ENCODE measurements around the gene PADI2. TPM values are rescaled to one million over a fixed set of nuclear protein-coding genes. Genes with fewer than 3 reads are reported as not detected.

PADI2 gene
- total RNA-seq, 1 donor: 0.81 TPM

DNA sequence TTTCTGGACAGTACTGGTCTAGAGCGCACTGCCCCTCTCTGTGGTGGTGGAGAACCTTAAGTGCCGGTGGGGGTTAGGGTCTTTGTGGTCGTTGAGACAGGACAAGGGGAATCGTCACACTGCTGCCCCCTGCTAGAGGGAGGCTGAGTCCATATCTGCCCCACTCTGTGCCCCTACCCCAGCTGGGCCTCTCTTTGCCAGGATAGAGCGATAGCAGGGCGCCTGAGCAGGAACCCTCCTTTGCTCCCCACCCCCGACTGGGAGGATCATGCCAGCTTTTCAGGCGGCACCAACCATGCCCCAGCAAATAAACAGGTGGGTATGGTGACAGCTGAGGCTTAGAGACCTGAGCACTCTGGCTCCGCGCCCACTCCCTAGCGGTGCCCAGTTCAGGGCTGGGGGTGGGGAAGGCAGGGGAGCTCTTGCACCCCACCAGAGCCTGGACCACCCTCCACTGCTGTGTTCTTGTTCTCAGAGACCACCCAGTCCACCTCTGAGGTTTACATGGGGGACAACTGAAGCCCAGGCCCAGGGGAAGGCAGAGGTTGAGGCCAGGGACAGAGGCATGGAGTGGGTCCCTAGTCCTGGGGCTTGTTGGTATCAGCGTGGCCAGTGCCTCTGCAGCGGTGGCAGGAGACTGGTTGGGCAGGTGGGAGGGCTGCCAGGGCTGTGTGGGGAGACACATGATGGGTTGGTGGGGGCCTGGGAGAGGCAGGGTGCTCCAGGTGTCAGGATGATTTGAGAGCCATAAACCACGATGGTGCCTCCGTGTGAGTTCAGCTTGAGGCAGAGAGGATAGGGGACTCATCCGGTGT lies 1.6 kb downstream of the PADI2 start:
- DNase-seq (ENCODE audit: low read depth in 2 of 3, low spot score in 2 of 3): no peak

- DNase-seq (ENCODE audit: low read depth in 2 of 3, low spot score in 2 of 3): no peak
Observed at GRCh38 chr1:17116643-17117042, 2.6 kb downstream of the PADI2 start.

- DNase-seq (ENCODE audit: low read depth in 2 of 3, low spot score in 2 of 3): no peak
Observed at GRCh38 chr1:17113963-17114362, 5.3 kb downstream of the PADI2 start.

DNA sequence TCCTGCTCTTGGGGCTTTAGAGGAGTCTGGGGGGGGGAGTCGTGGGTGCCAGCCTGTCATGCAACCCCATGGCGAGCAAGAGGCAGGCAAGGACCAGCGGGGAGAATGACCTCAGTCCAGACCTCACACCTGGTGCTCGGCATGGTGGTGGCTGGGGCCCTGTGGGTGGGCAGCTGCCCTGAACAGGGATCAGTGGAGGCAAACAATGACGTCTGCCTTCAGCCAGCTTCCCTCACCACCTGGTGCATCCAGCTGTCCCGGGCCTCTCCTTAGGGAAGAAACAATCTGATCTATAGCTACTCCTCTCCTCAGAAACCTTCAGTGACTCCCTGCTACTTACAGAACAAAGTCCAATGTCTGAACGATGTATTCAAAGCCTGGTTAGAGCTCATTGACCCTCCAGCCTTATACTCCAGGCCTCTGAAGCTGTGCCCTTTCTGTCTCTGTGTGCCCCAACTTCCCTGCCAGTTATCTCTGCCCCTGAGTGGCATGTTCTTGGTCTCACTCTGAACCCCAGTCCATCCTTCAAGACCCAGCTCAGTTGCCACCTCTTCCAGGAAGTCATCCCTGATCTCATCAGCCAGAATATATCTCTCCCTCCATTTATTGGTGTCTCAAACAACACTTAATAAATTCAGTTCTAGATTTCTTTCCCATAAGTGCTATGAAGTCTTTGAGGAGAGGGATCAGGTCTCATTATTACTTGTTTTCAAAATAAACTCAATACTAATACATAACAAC lies 6.6 kb downstream of the PADI2 start:
- DNase-seq (ENCODE audit: low read depth in 2 of 3, low spot score in 2 of 3): no peak

- DNase-seq (ENCODE audit: low read depth in 2 of 3, low spot score in 2 of 3): no peak
Observed at GRCh38 chr1:17112076-17112475, 7.2 kb downstream of the PADI2 start.

- no peak for DNase-seq (ENCODE audit: low read depth in 2 of 3, low spot score in 2 of 3)
Observed at GRCh38 chr1:17110555-17110926, 8.7 kb downstream of the PADI2 start.

DNA sequence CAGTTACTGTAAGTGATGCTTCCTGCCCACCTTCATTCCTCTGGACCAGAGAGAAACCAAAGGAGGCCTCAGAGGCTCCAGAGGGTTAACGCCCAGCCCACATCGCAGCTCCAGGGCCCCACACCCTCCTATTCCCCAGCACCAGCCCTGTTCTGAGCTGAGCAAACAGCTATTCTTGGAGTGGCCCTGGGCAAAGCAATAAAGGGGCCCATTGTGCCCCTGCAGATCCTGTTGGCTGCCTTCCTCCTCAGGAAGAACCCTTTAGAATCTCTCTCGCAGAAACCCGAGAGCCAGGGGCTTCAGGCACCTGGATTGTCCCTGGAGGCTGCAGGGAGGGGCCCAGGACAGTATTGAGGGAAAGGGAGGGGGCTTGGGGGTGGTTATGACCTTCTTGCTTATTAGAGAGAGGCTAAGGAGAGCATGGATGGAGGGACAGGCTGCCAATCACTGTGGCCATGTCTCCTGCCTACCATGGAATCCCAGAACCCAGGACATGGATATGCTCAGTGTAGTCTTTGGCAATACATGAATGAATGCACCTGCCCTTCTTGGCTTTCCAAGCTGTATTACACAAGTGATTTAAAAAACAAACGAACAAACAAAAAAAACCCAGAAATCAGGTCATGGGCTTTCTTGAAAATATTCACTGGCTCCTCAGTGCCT lies 9.2 kb downstream of the PADI2 start:
- DNase-seq (ENCODE audit: low read depth in 2 of 3, low spot score in 2 of 3): no peak

GRCh38 chr1:17108786-17109185 lies 10.5 kb downstream of the PADI2 start:
- no peak for DNase-seq (ENCODE audit: low read depth in 2 of 3, low spot score in 2 of 3)

GRCh38 chr1:17108360-17108759 lies 10.9 kb downstream of the PADI2 start:
- DNase-seq (ENCODE audit: low read depth in 2 of 3, low spot score in 2 of 3): no peak

DNA sequence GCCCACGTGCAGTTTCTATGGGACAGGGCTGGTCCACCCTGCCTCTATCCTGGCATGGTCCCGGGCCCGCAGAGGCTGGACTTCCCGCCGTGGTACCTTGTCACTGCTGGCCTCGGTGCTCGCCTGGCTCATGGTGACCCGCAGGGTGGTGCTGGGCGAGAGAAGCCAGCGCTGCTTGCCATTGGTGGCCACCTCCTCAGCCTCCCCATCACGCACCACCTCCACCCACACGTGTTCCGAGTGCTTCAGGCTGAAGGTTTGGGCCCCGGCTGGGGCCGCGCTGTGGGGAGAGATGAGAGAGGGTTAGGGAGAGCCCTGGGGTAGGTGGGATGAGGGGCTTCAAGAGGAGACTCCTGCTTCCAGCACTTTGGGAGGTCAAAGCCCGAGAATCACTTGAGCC lies 14.5 kb downstream of the PADI2 start:
- DNase-seq (ENCODE audit: low read depth in 2 of 3, low spot score in 2 of 3): no peak

GRCh38 chr1:17102232-17102631 lies 17.0 kb downstream of the PADI2 start:
- no peak for DNase-seq (ENCODE audit: low read depth in 2 of 3, low spot score in 2 of 3)

GRCh38 chr1:17101261-17101660 lies 18.0 kb downstream of the PADI2 start:
- DNase-seq (ENCODE audit: low read depth in 2 of 3, low spot score in 2 of 3): no peak

- DNase-seq (ENCODE audit: low read depth in 2 of 3, low spot score in 2 of 3): no peak
Observed at GRCh38 chr1:17099616-17100340, 19.5 kb downstream of the PADI2 start.

- DNase-seq (ENCODE audit: low read depth in 2 of 3, low spot score in 2 of 3): no peak
Observed at GRCh38 chr1:17098446-17099317, 20.6 kb downstream of the PADI2 start.

DNA sequence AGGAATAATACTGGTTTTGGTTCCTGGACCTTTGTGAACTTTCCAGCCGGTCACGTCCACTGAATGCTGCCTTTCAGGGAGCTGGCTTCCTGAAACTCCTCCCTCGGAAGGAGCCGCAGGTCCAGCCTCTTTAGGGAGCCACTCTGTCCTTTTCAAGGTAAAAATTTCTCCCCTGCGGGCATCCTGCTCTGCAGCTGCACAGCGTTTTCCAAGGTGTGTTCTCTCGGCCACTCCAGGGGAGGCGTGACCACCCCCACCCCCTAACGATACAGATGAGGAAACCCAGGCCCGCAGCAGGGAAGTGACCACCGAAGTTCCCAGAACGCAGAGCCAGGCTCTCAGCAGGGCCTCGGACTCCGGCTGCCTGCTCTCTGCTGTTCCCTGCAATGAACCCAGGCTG lies 21.5 kb downstream of the PADI2 start:
- no peak for DNase-seq (ENCODE audit: low read depth in 2 of 3, low spot score in 2 of 3)

DNA sequence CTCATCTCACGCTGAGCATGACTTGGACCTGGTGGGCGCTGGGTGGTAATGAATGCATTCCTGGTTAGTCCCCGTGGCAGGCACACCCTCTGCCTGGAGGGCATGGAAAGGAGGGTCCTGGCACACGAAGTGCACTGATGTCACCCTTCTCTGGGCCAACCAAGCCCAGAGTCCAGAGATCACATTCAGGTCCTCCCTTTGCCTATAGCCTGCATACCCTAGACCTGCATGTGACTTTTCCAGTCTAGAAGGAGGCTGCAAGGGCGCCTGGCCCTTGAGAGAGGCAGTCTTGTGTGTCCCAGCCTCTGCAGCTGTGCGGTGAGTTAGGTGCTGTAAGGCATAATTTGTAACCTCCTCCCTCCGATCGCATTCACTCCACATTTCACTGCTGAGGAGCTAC lies 22.1 kb downstream of the PADI2 start:
- no peak for DNase-seq (ENCODE audit: low read depth in 2 of 3, low spot score in 2 of 3)

DNA sequence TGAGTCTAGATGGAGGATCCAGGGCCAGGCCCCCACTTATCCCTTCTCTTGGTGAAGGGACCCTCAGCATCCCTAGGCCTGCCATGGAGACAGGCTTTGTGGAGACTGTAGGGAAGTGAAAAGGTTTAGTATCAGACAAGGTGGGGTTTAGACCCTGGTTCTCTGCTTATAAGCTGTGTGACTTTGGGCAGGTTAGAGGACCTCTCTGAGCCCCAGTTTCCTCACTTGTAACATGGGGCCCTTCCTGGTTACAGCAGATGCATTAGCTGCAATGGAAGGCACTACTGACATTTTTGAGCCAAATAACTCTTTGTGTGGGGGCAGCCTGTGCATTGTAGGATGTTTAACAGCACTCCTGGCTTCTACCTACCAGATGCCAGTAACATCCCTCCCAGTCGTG lies 22.7 kb downstream of the PADI2 start:
- no peak for DNase-seq (ENCODE audit: low read depth in 2 of 3, low spot score in 2 of 3)

DNA sequence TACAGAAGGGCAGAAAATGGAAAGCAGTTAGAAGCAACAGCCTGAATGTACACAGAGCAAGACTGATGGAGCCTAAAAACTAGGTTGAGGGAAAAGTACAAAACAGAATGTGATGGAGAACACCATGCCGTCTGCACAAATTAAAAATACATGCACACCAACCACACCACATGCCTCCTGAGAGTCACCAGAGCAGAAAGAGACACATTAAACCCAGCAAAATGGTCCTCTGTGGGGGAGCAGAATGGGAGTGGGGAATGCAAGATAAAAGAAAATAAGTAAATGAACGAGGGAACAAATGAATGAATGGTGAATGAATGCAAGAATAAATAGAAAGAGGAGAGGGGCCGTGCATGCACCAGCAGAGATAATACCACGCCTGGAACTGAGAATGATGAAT lies 24.1 kb downstream of the PADI2 start:
- no peak for DNase-seq (ENCODE audit: low read depth in 2 of 3, low spot score in 2 of 3)

DNA sequence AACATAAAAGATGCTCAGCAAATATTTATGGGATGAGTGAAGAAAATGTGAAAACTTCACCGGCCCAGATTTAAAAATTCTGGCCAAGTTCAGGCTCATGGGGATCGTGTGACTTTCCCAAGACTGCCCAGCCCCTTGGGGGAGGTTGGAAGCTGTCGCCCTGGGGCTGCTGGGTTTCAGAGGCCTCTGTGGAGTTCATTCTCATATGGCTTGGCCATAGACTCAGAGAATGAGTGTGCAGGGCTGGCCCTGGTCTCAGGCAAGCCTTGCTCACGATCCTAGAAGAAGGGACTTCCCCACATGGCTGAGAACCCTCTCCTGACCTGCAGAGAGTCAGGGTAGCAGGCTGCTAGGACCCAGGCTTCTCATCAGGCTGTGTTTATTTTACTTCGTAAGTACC lies 24.6 kb downstream of the PADI2 start:
- DNase-seq (ENCODE audit: low read depth in 2 of 3, low spot score in 2 of 3): no peak

GRCh38 chr1:17093822-17094393 lies 25.3 kb downstream of the PADI2 start:
- DNase-seq (ENCODE audit: low read depth in 2 of 3, low spot score in 2 of 3): no peak
